Stimulated activated CD8-positive, alpha-beta memory T cell treated with anti-CD3 and anti-CD28 coated beads, Interleukin-15, amount 100 ng/mL, for 4 hours (primary cell): Measurements from ENCODE around the gene FCN1.
"Not testable (repeated sequence)": the region's sequence is repeated elsewhere in the genome, so short reads cannot be mapped to it uniquely, and the experiment has no call there.

Source experiments
- DNase-seq, 2 donors: peaks; one replicate each; pipeline ENCODE4 v3.0.0-alpha.2; 2020; ENCODE audit warnings: low read depth in 2 of 2

Gene FCN1

GRCh38 chr9:134917431-134918373 lies at the start of gene FCN1:
Gene FCN1 (minus strand): TSS chr9:134917912. CDS start chr9:134917871, 41 bp downstream.
- no peak for DNase-seq

- DNase-seq, result no peak
Observed at GRCh38 chr9:134966697-134967546, 49.2 kb upstream of the FCN1 start.

DNA sequence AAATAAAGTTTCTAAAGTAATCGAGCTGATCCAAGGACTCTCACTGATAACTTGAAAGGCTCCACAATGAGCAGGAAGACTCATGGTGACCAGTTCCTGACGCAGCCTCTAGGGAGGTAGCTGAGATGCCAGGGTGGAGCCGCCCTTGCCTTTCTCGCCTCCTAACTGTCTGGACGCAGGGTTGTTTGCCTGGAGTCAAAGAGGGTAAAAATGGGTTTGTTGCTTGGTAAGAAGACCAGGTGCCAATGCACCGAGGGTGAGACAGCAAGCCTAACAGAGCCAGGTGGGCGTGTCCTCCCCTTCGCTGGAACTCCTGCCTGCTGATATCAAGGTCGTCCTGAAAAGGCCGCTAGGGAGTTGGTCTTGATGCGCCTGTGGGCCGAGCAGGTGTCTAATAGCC lies 48.6 kb upstream of the FCN1 start:
- no peak for DNase-seq

DNA sequence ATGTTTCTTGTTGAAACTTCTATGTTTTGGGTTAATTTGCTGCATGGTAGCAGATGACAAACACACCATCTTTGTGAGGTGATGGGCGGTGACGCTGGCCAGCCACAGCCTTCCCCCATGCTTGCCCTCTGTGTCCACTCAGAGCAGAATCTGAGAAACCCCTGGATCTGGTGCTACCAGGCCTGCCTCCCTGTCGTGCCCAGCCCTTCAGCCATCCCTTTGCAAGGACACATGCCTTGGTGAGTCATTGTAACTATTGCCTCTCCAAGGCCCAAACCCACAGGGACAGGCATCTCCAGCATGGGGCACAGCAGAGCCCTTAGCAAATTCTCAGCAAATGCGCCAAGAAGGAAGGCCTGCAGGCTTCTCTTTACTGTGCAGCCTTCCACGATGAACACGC lies 48.1 kb upstream of the FCN1 start:
- no peak for DNase-seq

GRCh38 chr9:134965411-134965810 lies 47.7 kb upstream of the FCN1 start:
- no peak for DNase-seq

DNA sequence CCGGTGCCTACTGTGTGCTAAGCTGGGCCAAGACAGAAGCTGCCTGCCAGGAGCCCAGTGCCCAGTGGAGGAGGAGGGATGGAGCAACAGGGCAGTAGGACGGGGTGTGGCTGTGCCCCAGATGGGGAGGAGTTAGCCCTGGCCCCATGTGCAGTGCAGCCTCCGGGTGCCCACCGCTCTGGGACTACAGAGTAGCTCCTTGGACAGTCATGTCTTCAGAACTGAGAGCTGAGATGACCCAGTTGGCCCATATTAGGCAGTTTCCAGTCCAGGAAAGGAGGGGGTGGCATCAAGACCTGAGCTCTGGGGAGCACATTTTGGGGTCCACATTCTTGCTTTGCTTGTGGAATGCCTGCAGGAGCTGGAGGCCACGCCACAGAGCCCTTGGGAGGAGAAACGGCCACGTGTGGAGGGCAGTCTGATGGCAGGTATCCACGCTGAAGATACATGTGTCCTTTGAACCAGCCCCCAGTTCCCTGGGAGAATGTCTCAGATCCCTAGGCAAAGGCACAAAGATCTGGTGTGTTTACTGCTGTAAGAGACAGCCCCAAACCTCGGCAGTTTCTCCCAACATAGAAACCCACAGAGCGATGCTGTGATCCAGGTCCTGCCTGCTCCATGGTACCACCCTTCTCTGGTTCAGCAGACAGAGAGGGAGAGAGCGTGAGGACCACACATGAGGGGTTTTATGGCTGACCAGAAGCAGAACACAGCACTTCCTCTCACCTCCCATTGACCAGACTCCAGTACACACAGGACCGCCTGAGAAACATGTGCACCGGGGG lies 46.8 kb upstream of the FCN1 start:
- DNase-seq, result no peak

GRCh38 chr9:134963546-134963945 lies 45.8 kb upstream of the FCN1 start:
- DNase-seq, result no peak

GRCh38 chr9:134962973-134963364 lies 45.3 kb upstream of the FCN1 start:
- DNase-seq, result no peak

GRCh38 chr9:134962065-134962972 lies 44.6 kb upstream of the FCN1 start:
- no peak for DNase-seq

GRCh38 chr9:134961331-134962064 lies 43.8 kb upstream of the FCN1 start:
- no peak for DNase-seq

- DNase-seq, result no peak
Observed at GRCh38 chr9:134960701-134961181, 43.0 kb upstream of the FCN1 start.

DNA sequence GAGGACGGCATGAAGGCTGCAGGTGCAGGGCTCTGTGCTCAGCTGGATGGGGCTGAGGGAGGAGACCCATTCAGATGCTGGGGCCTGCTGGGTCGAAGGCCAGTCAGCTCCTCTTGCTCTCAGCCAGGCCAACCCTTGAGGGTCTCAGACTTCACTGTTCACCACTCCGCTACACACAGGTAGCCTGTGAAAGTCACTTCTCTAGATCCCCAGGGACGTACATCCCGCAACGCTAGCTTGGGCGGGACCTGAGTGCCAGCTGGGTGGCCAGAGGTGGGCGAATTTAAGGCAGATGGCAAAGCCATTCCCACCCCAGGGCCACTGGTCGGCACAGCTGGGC lies 42.2 kb upstream of the FCN1 start:
- no peak for DNase-seq

- DNase-seq, result no peak
Observed at GRCh38 chr9:134959126-134959970, 41.6 kb upstream of the FCN1 start.

- DNase-seq, result no peak
Observed at GRCh38 chr9:134957945-134958227, 40.2 kb upstream of the FCN1 start.

- no peak for DNase-seq
Observed at GRCh38 chr9:134957165-134957944, 39.6 kb upstream of the FCN1 start.

DNA sequence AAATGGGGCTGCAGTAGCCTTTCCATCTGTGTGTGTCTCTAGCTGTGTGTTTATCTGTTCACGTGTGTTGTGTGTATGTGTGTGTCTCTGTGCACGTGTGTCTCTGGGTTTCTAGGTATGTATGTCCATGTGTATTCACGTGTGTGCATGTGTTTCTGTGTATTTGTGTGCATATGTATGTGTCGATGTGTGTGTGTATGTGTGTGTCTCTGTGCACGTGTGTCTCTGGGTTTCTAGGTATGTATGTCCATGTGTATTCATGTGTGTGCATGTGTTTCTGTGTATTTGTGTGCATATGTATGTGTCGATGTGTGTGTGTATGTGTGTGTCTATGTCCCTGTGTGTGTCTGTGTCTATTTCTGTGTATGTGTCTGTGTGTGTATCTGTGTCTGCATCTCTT lies 38.7 kb upstream of the FCN1 start:
- not testable (repeated sequence) for DNase-seq

DNA sequence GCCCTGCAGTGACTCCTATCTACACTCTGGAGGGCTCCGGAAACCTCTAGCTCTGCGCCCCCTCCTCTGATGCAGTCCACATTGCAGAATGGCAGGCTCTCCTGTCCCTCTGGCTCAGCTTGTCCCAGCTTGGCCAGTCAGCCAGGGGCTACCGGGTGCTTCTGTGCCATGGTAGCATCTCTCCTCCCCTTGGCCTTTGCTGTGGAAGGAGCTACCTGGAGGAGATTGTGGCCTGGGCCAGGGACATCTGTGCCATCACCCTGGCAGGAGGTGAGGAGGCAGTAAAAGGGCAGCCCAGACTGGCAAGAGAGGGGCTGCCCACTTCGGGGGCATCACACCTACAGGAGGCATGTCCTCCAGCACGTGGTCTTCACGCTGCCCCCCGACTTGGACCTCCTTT lies 38.1 kb upstream of the FCN1 start:
- DNase-seq, result no peak

DNA sequence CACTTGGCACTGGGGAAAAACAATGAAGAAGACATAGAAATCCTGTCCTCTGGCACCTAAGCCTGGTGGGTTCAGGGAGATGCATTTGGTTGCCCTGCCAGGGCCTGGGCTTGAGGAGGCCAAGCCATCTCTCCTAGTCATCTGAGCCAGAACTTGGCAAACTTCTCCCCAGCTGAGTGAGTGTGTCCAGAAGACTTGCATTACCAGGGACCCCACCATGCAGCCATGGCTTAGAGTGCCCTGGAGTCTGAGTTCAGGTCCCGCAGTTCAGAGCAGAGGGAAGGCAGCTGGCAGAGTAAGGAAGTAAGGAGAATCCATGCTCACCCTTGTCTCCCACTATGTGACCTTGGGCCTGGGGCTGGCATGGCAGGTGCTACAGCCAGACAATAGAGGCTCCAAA lies 37.4 kb upstream of the FCN1 start:
- DNase-seq, result no peak

GRCh38 chr9:134951994-134952393 lies 34.3 kb upstream of the FCN1 start:
- no peak for DNase-seq
